Ishikawa (cell line): ENCODE results near the gene UPK2.

Experiments
- CEBPB ChIP-seq: IDR thresholded peaks from 2 replicates; pipeline ENCODE4 v1.6.1; 2012
- CREB1 ChIP-seq: IDR thresholded peaks from 2 replicates; pipeline ENCODE4 v1.6.1; 2012; ENCODE audit warnings: low read depth
- EGR1 ChIP-seq: IDR thresholded peaks from 2 replicates; pipeline ENCODE4 v1.6.1; 2012
- EP300 ChIP-seq: IDR thresholded peaks from 2 replicates; pipeline ENCODE4 v1.6.1; 2012; ENCODE audit warnings: borderline replicate concordance
- FOXM1 ChIP-seq: IDR thresholded peaks from 2 replicates; pipeline ENCODE4 v1.6.1; 2012; ENCODE audit warnings: low read depth, borderline replicate concordance
- NFIC ChIP-seq: IDR thresholded peaks from 2 replicates; pipeline ENCODE4 v1.6.1; 2012
- RAD21 ChIP-seq: IDR thresholded peaks from 2 replicates; pipeline ENCODE4 v1.6.1; 2012; ENCODE audit warnings: low read depth
- TAF1 ChIP-seq: IDR thresholded peaks from 2 replicates; pipeline ENCODE4 v1.6.1; 2012; ENCODE audit warnings: low read depth, mild to moderate bottlenecking
- TCF12 ChIP-seq: IDR thresholded peaks from 2 replicates; pipeline ENCODE4 v1.6.1; 2012; ENCODE audit warnings: low read depth
- TEAD4 ChIP-seq: IDR thresholded peaks from 2 replicates; pipeline ENCODE4 v1.6.1; 2012
- YY1 ChIP-seq: IDR thresholded peaks from 2 replicates; pipeline ENCODE4 v1.6.1; 2012; ENCODE audit warnings: low read depth
- ZBTB7A ChIP-seq: IDR thresholded peaks from 2 replicates; pipeline ENCODE4 v1.6.1; 2012; ENCODE audit warnings: low read depth
- TF ChIP-seq, protein P1 (sequence below): IDR thresholded peaks from 2 replicates; pipeline ENCODE4 v1.6.1; 2012
- TF ChIP-seq, protein P2 (sequence below): IDR thresholded peaks from 2 replicates; pipeline ENCODE4 v1.6.1; 2012
- TF ChIP-seq, protein P3 (sequence below): IDR thresholded peaks from 2 replicates; pipeline ENCODE4 v1.6.1; 2012; ENCODE audit warnings: low read depth, mild to moderate bottlenecking

Gene UPK2

DNA sequence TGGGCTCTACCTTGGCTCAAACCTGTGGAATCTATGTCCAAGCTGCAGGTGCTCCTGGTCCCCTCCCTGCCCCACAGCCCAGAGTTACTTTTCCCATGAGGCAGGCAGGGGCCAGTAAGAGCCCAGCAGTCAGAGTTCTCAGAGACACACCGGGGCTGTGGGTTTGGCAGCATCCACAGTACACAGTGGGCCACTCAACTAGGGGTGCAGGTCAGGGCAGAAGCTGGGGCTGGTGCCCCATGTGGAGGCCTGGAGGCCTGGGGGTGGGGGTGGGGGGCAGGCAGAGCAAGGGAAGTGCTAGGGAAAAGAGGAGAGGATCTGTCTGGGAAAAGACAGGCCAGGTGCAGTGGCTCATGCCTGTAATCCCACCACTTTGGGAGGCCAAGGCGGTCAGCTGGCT, 2.5 kb downstream of the UPK2 start:
- TF ChIP-seq EGR1, result no peak
- TF ChIP-seq, protein P1, sequence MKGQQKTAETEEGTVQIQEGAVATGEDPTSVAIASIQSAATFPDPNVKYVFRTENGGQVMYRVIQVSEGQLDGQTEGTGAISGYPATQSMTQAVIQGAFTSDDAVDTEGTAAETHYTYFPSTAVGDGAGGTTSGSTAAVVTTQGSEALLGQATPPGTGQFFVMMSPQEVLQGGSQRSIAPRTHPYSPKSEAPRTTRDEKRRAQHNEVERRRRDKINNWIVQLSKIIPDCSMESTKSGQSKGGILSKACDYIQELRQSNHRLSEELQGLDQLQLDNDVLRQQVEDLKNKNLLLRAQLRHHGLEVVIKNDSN, result no peak
- TF ChIP-seq ZBTB7A, result no peak
- no peak for TF ChIP-seq TAF1
- no peak for TF ChIP-seq CREB1

DNA sequence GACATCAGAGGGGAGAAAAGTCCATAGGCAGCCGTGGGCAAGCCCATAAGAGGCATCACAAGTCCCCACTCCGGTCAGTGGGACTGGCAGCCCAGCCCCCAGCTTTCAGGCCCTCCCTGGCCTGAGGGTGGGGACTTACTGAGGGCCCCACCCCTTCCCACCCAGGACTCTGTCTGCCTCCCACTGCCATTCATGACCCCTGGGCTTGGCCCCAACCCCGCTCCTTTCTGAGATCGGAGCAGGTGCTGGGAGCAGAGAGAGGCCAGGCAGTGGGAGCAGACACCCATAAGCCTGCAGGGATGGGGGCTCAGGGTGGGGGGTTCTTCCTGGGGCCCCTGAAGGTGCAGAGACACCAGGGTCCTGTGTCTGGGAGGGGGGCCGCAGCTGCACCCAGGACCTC, 5.1 kb downstream of the UPK2 start:
- TF ChIP-seq ZBTB7A (no peak), CREB1 (no peak), TCF12 (no peak), FOXM1 (no peak), YY1 (no peak), TEAD4 (no peak), CEBPB (no peak), RAD21 (no peak), TAF1 (no peak), EP300 (no peak), EGR1 (no peak), NFIC (no peak)
- TF ChIP-seq, protein P1, result no peak
- TF ChIP-seq, protein P2, sequence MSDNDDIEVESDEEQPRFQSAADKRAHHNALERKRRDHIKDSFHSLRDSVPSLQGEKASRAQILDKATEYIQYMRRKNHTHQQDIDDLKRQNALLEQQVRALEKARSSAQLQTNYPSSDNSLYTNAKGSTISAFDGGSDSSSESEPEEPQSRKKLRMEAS, result no peak
- TF ChIP-seq, protein P3, sequence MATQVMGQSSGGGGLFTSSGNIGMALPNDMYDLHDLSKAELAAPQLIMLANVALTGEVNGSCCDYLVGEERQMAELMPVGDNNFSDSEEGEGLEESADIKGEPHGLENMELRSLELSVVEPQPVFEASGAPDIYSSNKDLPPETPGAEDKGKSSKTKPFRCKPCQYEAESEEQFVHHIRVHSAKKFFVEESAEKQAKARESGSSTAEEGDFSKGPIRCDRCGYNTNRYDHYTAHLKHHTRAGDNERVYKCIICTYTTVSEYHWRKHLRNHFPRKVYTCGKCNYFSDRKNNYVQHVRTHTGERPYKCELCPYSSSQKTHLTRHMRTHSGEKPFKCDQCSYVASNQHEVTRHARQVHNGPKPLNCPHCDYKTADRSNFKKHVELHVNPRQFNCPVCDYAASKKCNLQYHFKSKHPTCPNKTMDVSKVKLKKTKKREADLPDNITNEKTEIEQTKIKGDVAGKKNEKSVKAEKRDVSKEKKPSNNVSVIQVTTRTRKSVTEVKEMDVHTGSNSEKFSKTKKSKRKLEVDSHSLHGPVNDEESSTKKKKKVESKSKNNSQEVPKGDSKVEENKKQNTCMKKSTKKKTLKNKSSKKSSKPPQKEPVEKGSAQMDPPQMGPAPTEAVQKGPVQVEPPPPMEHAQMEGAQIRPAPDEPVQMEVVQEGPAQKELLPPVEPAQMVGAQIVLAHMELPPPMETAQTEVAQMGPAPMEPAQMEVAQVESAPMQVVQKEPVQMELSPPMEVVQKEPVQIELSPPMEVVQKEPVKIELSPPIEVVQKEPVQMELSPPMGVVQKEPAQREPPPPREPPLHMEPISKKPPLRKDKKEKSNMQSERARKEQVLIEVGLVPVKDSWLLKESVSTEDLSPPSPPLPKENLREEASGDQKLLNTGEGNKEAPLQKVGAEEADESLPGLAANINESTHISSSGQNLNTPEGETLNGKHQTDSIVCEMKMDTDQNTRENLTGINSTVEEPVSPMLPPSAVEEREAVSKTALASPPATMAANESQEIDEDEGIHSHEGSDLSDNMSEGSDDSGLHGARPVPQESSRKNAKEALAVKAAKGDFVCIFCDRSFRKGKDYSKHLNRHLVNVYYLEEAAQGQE, result no peak

DNA sequence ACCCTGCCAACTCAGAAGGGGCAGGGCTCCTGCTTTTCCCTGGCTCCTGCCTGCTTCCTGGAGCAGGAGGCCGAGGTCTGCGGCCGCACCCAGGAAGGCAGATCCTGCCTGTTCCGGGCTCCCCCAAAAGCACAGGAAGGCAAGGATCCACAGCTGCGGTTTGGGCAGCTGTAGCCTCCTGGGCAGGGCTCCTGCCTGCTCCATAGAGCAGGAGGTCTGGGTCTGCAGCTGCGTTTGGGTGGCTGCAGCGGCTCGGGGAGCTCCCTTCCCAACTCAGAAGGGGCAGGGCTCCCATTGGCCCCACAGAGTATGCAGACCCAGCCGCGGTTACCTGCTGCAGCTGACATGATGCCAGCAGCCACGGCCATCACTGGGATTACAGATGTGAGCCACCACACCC, 5.5 kb downstream of the UPK2 start:
- TF ChIP-seq, protein P1, result no peak
- no peak for TF ChIP-seq TAF1
- TF ChIP-seq, protein P2, result no peak
- TF ChIP-seq EGR1, result no peak
- no peak for TF ChIP-seq TEAD4
- no peak for TF ChIP-seq NFIC
- TF ChIP-seq YY1, result no peak
- no peak for TF ChIP-seq ZBTB7A
- TF ChIP-seq FOXM1, result no peak

DNA sequence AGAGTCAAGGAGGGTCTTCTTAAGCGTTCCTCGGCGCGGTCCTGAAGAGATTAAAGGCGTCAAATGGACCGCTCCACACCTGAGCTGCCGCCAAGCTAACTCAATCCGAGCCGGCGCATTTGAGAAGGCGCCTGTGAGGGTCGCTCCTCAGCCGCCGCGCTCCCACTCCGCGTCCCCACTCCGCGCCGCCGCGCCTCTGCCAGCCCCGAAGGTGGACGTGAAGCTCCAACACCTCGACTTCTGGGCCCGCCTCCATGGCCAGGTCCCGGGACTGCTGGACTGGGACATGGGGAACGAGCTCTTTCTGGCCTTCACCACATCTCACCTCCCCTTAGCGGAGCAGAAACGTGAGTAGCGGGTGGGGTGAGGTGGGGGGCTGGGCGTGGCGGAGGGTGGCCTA, 15.5 kb downstream of the UPK2 start, which contains the start of gene FOXR1:
FOXR1 (plus strand) TSS at position 116 of the 400 bp plus-strand sequence; CDS start at position 287, 171 bp downstream.
- TF ChIP-seq NFIC (no peak), TEAD4 (no peak), TAF1 (no peak), TCF12 (no peak), FOXM1 (no peak), EP300 (no peak), YY1 (no peak), CREB1 (no peak), CEBPB (no peak), EGR1 (no peak)
- TF ChIP-seq, protein P1, result no peak
- TF ChIP-seq, protein P3, result no peak
- TF ChIP-seq, protein P2, result no peak

DNA sequence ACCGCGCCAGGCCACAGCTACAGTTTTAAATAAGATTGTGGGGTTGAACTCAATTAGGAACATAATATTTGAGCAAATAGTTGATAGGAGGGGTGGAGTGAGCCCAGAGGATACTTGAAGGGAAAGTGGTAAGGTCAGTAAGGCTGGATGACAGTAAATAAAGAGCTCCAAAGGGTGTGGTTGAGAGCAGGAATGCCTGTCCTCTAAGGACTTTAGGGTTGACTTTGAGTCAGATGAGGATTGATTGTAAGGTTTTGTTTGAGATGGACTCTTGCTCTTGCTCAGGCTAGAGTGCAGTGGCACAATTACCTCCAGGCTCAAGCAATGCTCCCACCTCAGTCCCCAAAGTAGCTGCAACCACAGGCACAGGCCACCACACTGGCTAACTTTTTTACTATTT, 17.9 kb downstream of the UPK2 start:
- TF ChIP-seq, protein P1, result no peak
- TF ChIP-seq YY1, result no peak
- TF ChIP-seq TAF1, result no peak
- TF ChIP-seq EGR1, result no peak
- no peak for TF ChIP-seq CEBPB
- TF ChIP-seq NFIC, result no peak
- no peak for TF ChIP-seq TEAD4
- TF ChIP-seq, protein P2, result no peak
- TF ChIP-seq, protein P3, result no peak
- TF ChIP-seq RAD21, result no peak
- TF ChIP-seq EP300, result no peak
- no peak for TF ChIP-seq ZBTB7A
- no peak for TF ChIP-seq CREB1
- no peak for TF ChIP-seq TCF12
- TF ChIP-seq FOXM1, result no peak
